ENCODE data around the gene NRF1.

NRF1 gene

GRCh38 chr7:129568240-129568639 lies 43.3 kb upstream of the NRF1 start:
- Histone ChIP-seq H3K36me3 (ENCODE audit: insufficient read depth, low read length) (no peaks in the 10 kb centered on the region), H3K79me2 (ENCODE audit: insufficient read depth, low read length) (no peaks in the 10 kb centered on the region), H3K9me3 (ENCODE audit: low read length) (peaks cover 3% of the 10 kb centered on the region; the same call in 1 of the 2 replicates), H3K4me1 (ENCODE audit: insufficient read depth, low read length, severe bottlenecking) (no peaks in the 10 kb centered on the region), H2AFZ (ENCODE audit: low read length) (no peak overlapping the region), H3K9ac (ENCODE audit: low read length) (no peak overlapping the region), H3K27ac (ENCODE audit: low read depth, low read length, poor library complexity, severe bottlenecking) (no peak overlapping the region), H3K4me3 (ENCODE audit: low read depth, low read length, poor library complexity, severe bottlenecking) (no peak overlapping the region), H3K4me2 (ENCODE audit: low read length) (no peak overlapping the region), H4K20me1 (ENCODE audit: insufficient read depth, low read length) (no peaks in the 10 kb centered on the region), H3K9me2 (ENCODE audit: low read depth, low read length) (no peaks in the 10 kb centered on the region), H3F3A (ENCODE audit: insufficient read depth, low read length) (no peaks in the 10 kb centered on the region), H3K27me3 (ENCODE audit: insufficient read depth, low read length) (peaks cover 10% of the 10 kb centered on the region; the same call in 1 of the 2 replicates)
- no peak for TF ChIP-seq EZH2 (IDR thresholded peaks at IDR 0.05; ENCODE audit: borderline replicate concordance, low read length)

GRCh38 chr7:129569326-129569725 lies 42.2 kb upstream of the NRF1 start:
- H2AFZ ChIP-seq (ENCODE audit: low read length): no peak overlapping the region

GRCh38 chr7:129569811-129570215 lies 41.7 kb upstream of the NRF1 start:
- no peaks in the 10 kb centered on the region for H3K36me3 ChIP-seq (ENCODE audit: insufficient read depth, low read length)
- no peaks in the 10 kb centered on the region for H4K20me1 ChIP-seq (ENCODE audit: insufficient read depth, low read length)
- no peak overlapping the region for H2AFZ ChIP-seq (ENCODE audit: low read length)
- H3K4me3 ChIP-seq (ENCODE audit: low read depth, low read length, poor library complexity, severe bottlenecking): no peak overlapping the region
- no peaks in the 10 kb centered on the region for H3K4me1 ChIP-seq (ENCODE audit: insufficient read depth, low read length, severe bottlenecking)
- no peaks in the 10 kb centered on the region for H3K79me2 ChIP-seq (ENCODE audit: insufficient read depth, low read length)
- no peak overlapping the region for H3K27ac ChIP-seq (ENCODE audit: low read depth, low read length, poor library complexity, severe bottlenecking)
- no peak overlapping the region for H3K9ac ChIP-seq (ENCODE audit: low read length)
- TF ChIP-seq EZH2 (IDR thresholded peaks at IDR 0.05; ENCODE audit: borderline replicate concordance, low read length) (no peak), CTCF (IDR thresholded peaks at IDR 0.05; ENCODE audit: low read length) (no peak)
- peaks cover 10% of the 10 kb centered on the region; the same call in 1 of the 2 replicates for H3K27me3 ChIP-seq (ENCODE audit: insufficient read depth, low read length)
- H3F3A ChIP-seq (ENCODE audit: insufficient read depth, low read length): no peaks in the 10 kb centered on the region
- no peaks in the 10 kb centered on the region for H3K9me2 ChIP-seq (ENCODE audit: low read depth, low read length)
- H3K9me3 ChIP-seq (ENCODE audit: low read length): peaks cover 3% of the 10 kb centered on the region; the same call in 1 of the 2 replicates
- H3K4me2 ChIP-seq (ENCODE audit: low read length): no peak overlapping the region

More at GRCh38 chr7:129569326-129569725, 42.2 kb upstream of the NRF1 start:
- H3K9me2 ChIP-seq (ENCODE audit: low read depth, low read length): no peaks in the 10 kb centered on the region
- no peaks in the 10 kb centered on the region for H3F3A ChIP-seq (ENCODE audit: insufficient read depth, low read length)
- H3K27me3 ChIP-seq (ENCODE audit: insufficient read depth, low read length): peaks cover 10% of the 10 kb centered on the region; the same call in 1 of the 2 replicates
- no peaks in the 10 kb centered on the region for H3K36me3 ChIP-seq (ENCODE audit: insufficient read depth, low read length)
- no peak overlapping the region for H3K4me2 ChIP-seq (ENCODE audit: low read length)
- H3K4me3 ChIP-seq (ENCODE audit: low read depth, low read length, poor library complexity, severe bottlenecking): no peak overlapping the region
- H3K9ac ChIP-seq (ENCODE audit: low read length): no peak overlapping the region
- no peaks in the 10 kb centered on the region for H3K79me2 ChIP-seq (ENCODE audit: insufficient read depth, low read length)
- peaks cover 3% of the 10 kb centered on the region; the same call in 1 of the 2 replicates for H3K9me3 ChIP-seq (ENCODE audit: low read length)
- no peaks in the 10 kb centered on the region for H3K4me1 ChIP-seq (ENCODE audit: insufficient read depth, low read length, severe bottlenecking)
- TF ChIP-seq CTCF (IDR thresholded peaks at IDR 0.05; ENCODE audit: low read length) (no peak), EZH2 (IDR thresholded peaks at IDR 0.05; ENCODE audit: borderline replicate concordance, low read length) (no peak)
- H4K20me1 ChIP-seq (ENCODE audit: insufficient read depth, low read length): no peaks in the 10 kb centered on the region
- H3K27ac ChIP-seq (ENCODE audit: low read depth, low read length, poor library complexity, severe bottlenecking): no peak overlapping the region

GRCh38 chr7:129571201-129571600 lies 40.3 kb upstream of the NRF1 start:
- H3K9me3 ChIP-seq (ENCODE audit: low read length): peaks cover 7% of the 10 kb centered on the region; the same call in 1 of the 2 replicates
- no peak overlapping the region for H3K4me2 ChIP-seq (ENCODE audit: low read length)
- H3K36me3 ChIP-seq (ENCODE audit: insufficient read depth, low read length): no peaks in the 10 kb centered on the region
- H3K4me3 ChIP-seq (ENCODE audit: low read depth, low read length, poor library complexity, severe bottlenecking): no peak overlapping the region
- no peak overlapping the region for H3K27ac ChIP-seq (ENCODE audit: low read depth, low read length, poor library complexity, severe bottlenecking)
- TF ChIP-seq EZH2 (IDR thresholded peaks at IDR 0.05; ENCODE audit: borderline replicate concordance, low read length) (no peak), CTCF (IDR thresholded peaks at IDR 0.05; ENCODE audit: low read length) (no peak)
- no peaks in the 10 kb centered on the region for H3K79me2 ChIP-seq (ENCODE audit: insufficient read depth, low read length)
- H3K4me1 ChIP-seq (ENCODE audit: insufficient read depth, low read length, severe bottlenecking): no peaks in the 10 kb centered on the region
- H3F3A ChIP-seq (ENCODE audit: insufficient read depth, low read length): no peaks in the 10 kb centered on the region
- no peaks in the 10 kb centered on the region for H3K9me2 ChIP-seq (ENCODE audit: low read depth, low read length)
- peaks cover 10% of the 10 kb centered on the region; the same call in 1 of the 2 replicates for H3K27me3 ChIP-seq (ENCODE audit: insufficient read depth, low read length)
- H3K9ac ChIP-seq (ENCODE audit: low read length): no peak overlapping the region
- H4K20me1 ChIP-seq (ENCODE audit: insufficient read depth, low read length): no peaks in the 10 kb centered on the region
- H2AFZ ChIP-seq (ENCODE audit: low read length): no peak overlapping the region
